Activated CD4-positive, alpha-beta T cell treated with anti-CD3 and anti-CD28 coated beads, Interleukin-2, amount 50 U/mL, for 24 hours (primary cell): ENCODE results near the gene DLG5.

Experiments
- DNase-seq, 2 donors: peaks; one replicate each; pipeline ENCODE4 v3.0.0-alpha.2; 2020; ENCODE audit warnings: low read depth in 1 of 2, low spot score in 1 of 2

The DLG5 gene

GRCh38 chr10:77926566-77927401 lies at the start of gene DLG5:
DLG5 (minus strand) TSS chr10:77926755; CDS start chr10:77926520, 235 bp downstream.
- no peak for DNase-seq

DNA sequence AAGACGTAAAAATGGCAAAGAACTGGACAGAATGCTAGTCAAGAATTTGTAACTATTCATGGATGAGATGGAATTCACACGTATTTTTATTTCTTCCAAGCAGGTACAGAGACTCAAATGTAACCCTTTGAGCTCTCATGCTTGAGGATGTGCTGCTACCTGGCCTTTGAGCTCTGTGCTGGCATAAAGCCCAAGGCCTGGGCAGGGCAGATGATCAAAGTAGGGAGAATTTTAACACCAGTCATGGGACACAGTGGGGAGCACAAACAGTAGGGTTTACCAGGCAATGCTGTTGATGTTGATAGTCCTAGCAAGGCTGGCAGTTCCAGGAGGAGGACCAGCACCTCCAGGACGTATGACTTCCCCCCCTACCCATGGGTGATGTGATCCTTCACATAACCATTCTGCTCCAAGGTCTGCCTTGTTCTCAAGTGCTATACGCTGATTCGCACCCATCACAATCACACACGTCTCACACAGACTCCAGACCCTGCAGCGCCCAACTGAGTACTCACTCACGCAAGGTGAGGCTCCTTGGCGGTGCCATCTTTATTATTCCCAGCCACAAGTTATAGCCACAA lies 48.6 kb upstream of the DLG5 start:
- DNase-seq = no peak

GRCh38 chr10:77974396-77975074 lies 48.0 kb upstream of the DLG5 start:
- DNase-seq = no peak

GRCh38 chr10:77973276-77973675 lies 46.7 kb upstream of the DLG5 start:
- DNase-seq = no peak

GRCh38 chr10:77972148-77972547 lies 45.6 kb upstream of the DLG5 start:
- DNase-seq = no peak

DNA sequence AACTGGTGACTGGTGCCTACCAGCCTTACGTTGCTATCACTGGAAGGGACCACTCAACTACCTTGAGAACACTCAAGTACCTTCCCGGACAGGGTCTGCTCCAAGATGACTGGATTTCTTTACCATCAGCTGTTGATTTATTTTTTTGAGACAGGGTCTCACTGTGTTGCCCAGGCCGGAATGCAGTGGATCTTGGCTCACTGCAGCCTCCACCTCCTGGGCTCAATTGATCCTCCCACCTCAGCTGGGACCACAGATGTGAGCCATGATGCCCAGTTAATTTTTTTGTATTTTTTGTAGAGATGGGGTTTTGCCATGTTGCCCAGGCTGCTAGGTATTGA lies 45.2 kb upstream of the DLG5 start:
- no peak for DNase-seq

DNA sequence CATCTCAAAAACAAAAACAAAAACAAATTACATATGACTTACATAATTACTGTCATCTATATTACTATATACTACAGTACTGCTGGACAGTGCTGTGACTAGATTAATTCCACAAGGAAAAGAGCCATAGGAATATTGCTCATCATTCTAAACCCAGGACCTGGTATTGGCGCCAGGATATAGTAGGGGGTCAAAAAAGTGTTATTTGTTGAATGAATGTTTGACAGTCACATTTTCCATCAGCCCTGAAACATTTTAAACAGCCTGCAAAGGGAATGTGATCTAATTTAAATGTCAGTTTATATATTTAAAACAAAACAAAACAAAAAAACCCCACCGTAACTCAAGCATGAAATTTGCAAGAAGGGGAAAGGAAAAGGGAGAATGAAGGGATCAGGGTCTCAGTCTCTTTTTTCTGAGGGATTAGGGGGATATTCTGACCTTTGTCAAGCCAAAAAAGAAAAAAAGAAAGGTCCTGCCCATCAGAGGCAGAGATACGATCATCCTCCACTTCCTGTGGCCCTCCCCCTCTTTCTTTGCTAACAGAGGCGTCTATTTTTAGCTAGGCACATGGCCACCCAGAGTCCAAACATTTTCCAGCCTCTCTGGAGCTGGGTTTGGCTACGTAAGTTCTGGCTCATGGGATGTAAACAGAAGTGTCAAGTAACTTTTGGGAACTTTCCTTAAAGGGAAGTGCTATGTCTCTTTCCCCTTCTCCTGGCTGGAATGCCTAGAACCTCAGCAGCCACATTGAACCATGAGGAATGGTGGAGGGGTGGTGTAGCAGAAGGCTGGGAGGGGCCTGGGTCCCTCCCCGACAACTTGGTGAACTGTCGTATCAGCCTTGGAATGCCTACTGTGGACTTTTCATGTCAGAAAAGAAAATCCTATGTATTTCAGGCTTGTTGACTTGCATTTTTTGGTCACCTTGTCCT lies 44.6 kb upstream of the DLG5 start:
- no peak for DNase-seq

- DNase-seq = no peak
Measured at GRCh38 chr10:77969114-77969513, 42.6 kb upstream of the DLG5 start.

- no peak for DNase-seq
Measured at GRCh38 chr10:77967611-77968022, 41.1 kb upstream of the DLG5 start.

DNA sequence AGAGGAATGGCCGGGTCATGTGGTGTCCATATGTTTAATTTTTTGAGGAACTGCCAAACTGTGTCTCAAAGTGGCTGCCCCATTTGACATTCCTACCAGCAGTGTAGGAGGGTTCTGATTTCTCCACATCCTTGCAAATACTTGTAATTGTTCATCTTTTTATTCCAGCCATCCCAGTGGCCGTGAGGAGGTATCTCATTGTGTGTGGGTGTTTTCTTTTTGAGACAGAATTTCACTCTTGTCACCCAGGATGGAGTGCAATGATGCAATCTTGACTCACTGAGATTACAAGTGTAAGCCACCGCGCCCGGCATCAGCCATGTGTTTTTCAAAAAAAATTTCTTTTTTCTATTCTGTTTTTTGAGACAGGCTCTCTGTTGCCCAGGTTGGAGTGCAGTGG lies 38.7 kb upstream of the DLG5 start:
- DNase-seq = no peak

DNA sequence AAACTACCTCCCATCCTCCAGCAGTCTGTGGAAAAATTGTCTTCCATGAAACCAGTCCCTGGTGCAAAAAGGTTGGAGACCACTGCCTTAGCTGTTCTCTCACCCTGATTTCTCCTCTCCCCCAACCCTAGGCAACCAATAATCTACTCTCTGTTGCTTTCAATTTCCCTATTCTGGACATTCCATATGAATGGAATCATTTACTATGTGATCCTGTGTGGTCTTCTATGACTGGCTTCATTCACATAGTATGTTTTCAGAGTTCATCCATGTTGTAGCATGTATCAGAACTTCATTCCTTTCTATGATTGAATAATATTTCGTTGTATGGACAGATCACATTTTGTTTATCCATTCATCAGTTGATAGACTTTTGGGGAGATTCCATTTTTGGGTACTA lies 38.3 kb upstream of the DLG5 start:
- DNase-seq = no peak

DNA sequence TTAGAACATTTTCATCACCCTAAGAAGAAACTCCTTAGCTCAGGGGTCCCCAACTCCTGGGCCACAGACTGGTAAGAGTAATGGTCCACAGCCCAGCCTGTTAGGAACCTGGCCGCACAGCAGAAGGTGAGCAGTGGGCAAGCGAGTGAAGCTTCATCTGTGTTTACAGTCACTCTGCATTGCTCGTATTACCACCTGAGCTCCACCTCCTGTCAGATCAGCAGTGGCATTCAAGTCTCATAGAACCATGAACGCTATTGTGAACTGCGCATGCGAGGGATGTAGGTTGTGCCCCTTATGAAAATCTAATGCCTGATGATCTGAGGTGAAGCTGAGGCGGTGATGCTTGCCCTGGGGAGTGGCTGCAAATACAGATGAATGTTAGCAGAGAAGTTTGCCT lies 37.3 kb upstream of the DLG5 start:
- DNase-seq = no peak

DNA sequence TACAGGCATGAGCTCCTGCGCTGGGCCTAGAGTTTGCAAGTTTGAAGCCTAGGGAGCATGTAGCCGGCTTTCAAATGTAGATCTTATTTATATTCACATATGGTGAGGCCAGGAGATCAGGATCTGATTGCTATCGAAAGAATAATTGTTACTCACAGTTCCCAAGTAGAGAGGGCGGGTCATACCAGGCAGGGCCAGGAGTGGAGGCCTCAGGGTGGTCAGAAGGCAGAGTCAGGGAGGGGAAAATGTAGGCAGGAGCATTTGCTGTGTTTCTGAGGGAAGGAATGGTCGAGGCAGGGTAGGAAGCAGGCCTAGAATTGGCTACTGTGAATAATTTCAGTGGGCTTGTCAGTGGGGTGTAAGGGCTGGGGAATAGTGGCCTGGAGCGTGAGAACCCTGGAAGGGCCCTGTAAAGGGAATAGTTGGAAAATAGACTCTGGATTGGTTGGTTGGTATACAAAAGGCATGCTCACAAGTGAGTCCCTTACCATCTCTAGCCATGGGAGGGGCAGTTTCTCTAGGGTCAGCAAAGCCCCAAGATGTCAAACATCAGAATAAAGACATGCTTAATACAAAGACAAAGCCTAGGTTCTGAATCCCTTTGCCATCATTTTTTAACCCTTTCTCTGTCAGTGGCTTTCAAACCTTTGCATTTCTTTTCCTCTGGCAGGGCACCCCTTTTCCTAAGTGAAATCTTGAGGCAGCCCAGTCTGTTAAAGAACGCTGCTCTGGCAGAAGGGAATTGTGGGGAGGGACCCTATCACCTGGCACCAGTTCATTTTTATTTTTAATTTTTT lies 36.0 kb upstream of the DLG5 start:
- no peak for DNase-seq

DNA sequence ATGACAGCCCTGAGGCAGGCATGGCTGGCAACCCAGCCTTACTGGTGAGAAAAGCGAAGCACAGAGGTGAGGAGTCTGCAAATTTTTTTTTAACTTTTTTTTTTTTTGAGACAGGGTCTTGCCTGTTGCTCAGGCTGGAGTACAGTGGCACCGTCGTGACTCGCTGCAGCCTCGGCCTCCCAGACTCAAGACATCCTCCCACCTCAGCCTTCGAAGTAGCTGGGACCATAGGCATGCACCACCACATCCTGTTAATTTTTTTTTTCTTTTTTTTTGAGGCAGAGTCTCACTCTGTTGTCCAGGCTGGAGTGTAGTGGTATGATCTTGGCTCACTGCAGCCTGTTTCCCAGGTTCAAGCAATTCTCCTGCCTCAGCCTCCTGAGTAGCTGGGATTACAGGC lies 35.1 kb upstream of the DLG5 start:
- DNase-seq = no peak

- no peak for DNase-seq
Measured at GRCh38 chr10:77960829-77961329, 34.3 kb upstream of the DLG5 start.

DNA sequence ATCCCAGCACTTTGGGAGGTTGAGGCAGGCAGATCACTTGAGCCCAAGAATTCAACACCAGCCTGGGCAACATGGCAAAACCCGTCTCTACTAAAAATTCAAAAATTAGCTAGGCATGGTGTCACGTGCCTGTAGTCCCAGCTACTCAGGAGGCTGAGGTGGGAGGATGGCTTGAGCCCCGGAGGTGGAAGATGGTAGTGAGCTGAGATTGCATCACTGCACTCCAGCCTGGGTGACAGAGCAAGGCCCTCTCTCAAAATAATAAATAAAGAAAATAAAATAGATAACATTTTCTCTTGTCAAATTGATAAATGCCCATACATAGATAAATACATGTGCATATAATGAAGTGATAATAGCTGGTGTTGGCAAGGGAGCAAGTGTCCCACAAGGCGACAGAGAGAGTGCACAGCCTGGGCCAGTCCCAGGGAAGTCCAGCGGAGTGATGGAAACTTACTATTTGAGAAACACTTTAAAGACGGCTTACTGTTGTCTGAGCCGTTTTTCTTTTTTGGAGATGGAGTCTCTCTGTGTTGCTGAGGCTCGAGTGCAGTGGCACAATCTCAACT lies 33.4 kb upstream of the DLG5 start:
- DNase-seq = no peak

- DNase-seq = no peak
Measured at GRCh38 chr10:77959384-77959783, 32.8 kb upstream of the DLG5 start.

DNA sequence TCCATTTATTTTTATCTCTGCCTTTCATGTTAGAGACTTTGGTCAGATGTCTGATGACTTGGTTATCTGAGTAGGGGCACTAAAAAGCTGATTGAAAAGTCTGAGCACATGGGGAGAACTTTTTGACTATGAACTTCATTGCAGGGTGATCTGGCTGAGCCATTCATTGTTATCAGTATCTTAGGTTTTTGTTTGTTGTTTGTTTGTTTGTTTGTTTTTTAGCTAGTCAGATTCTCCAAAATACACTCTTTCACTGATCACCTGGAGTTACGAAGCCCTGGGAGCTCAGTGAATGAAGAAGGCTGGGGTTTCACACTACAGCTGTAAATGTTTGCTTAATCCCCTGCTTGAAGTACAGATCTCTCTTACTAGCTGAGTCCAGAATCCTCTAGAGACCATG lies 28.6 kb upstream of the DLG5 start:
- DNase-seq = no peak

DNA sequence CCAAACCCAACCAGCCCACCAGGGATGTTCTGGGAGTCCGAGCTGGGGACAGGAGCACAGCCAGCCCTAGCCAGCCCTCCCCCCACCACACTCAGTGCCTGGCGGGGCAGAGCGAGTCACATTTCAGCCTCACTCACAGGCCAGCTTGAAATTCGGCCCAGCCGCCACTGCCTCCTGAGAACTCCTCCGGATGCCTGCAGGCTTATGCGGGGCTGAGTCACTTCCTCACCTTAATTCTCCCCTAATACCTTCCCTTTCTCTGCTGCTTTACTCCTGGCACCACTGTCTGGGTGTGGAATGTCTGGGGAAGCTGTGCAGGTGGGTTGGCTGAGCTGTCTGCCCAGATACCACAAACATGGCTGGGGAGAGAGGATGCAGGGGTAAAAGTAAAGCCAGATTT lies 22.6 kb upstream of the DLG5 start:
- no peak for DNase-seq

DNA sequence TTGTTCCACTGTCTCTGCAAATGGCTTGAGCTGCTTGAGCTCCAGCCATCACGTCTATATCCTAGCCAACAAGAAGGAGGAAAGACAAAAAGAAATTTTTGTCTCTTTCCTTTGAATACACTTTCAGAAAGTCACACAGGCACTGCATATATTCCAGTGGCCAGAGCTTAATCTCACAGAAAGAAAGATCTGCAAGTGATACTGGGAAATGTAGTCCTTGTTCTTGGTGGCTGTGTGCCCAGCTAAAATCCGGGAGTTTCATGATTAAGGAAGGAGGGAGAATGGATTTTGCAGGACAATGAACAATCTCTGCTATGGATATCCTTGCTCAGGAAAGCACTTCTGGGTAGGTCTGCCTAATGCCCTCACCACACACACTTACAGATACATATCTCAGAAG lies 19.5 kb upstream of the DLG5 start:
- no peak for DNase-seq
